ENCODE measurements around the gene C19orf33.
"Not testable (repeated sequence)": the region's sequence is repeated elsewhere in the genome, so short reads cannot be mapped to it uniquely, and the experiment has no call there.

Gene C19orf33

DNA sequence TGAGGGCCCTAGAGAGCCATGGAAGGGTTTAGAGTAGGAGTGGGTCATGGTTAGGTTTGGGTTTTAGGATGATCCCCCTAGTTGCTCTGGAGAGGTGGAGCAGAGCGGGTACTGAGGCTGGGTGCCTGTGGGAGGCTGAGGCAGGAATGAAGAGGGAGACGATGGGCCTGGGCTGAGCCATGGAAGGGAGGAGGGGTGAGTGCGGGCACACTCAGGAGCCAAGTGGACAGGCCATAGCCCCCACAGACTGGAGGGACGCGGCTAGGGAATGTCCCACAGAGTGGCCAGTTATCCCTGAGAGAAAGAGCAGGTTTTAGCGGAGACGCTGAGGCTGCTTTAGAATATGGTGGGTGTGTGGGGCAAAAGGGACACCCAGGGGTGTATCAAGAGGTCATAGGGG is 25.6 kb downstream of the C19orf33 start:
- in situ Hi-C loops (cut with MboI; ENCODE audit: low pct_unique_long_range_greater_than_20kb, low sequenced_read_pairs): loop anchor here (10.0 kb wide), 1 partner anchor 75 kb away; the partner anchor contains the start of gene PPP1R14A
- DNase-seq: no peak

DNA sequence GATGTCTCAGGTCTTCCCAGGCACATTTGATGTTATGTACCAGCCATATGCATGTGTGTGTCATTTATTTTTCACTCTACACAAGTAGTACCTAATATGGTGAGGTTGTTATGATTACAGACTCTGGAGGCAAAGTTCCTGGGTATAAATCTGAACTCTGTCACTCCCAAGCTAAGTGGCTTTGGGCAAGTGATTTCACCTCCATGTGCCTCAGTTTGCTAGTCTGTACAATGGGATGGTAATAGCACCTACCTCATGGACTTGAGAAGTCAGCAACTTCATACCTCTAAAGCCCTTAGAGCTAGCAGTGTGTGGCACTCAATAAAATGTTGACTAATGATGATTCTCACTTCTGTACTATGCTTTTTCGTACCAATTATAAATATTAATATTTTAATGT is 27.7 kb downstream of the C19orf33 start:
- in situ Hi-C loops (cut with MboI; ENCODE audit: low pct_unique_long_range_greater_than_20kb, low sequenced_read_pairs): no loop called here
- no peak for DNase-seq

DNA sequence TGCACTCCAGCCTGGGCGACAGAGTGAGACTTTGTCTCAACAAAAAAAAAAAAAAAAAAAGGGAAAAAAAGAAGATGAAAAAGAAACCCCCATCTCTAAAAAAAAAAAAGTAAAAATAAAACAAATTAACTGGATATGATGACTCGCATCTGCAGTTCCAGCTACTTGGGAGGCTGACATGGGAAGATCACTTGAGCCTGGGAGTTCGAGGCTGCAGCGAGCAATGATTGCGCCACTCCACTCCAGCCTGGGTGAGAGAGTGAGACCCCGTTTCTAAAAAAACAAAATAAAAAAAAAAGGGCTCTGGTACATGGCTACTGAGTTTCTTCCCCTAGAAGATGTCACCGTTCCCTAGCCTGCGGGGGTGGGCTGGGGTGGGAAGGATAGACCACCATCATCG is 29.2 kb downstream of the C19orf33 start:
- in situ Hi-C loops (cut with MboI; ENCODE audit: low pct_unique_long_range_greater_than_20kb, low sequenced_read_pairs): no loop called here

DNA sequence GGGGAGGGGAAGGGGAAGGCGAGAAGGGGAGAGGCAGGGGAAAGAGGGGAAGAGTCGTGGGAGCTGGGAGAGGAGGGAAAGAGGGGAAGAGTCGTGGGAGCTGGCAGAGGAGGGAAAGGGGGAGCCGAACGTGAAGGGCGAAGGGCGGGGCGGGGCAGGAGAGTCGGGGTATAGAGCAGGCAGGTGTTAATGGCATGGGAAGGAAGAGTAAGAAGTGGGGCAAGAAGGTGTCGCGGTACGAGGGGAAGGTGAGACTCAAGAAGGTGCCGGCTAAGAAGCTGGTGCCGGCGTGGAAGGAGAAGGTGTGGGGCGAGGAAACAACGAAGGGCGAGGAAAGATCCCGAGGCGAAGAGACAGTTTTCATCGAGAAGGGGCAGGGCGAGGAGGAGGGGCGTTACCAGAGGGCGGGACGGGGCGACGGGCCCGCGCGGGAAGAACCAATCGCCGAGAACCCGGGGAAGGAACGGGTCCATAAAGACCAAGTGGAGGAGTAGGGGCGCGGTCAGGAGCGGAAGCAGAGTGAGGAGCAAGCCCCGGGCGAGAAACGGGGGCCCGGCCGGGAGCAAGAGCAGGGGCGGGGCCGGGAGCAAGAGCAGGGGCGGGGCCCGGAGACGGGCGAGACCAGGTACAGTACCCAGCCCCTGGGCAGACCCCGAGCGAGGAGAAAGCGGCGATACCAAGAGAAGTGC is 32.0 kb downstream of the C19orf33 start:
- in situ Hi-C loops (cut with MboI; ENCODE audit: low pct_unique_long_range_greater_than_20kb, low sequenced_read_pairs): no loop called here
- DNase-seq: peak; percentile 97

More for the DNA sequence above, 29.2 kb downstream of the C19orf33 start:
- no peak for DNase-seq

DNA sequence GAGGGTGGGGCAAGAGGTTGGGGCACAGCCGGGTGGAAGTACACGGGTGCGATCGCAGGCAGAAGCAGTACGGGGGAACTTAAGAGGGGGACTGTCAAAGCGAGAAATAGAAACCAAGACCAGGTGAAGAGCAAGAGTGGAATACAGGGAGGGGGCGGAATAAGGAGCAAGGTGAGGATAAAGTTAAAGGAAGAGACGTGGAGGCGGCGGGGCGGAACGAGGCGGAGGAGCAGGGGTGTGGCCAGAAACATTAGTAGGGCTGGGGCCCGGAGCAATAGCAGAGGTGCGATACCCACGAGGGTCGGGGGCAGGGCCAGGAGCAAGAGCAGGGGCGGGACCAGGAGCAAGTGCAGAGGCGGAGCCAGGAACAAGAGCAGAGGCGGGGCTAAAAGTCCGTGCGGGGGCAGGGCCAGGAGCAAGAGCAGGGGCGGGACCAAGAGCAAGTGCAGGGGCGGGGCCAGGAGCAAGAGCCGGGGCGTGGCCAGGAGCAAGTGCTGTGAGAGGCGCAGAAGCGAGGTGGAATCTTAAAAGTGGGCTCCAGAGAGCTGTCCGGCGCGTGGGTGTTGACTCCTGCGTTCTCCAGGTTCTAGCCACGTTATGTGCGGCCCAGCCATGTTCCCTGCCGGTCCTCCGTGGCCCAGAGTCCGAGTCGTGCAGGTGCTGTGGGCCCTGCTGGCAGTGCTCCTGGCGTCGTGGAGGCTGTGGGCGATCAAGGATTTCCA is 32.7 kb downstream of the C19orf33 start:
- in situ Hi-C loops (cut with MboI; ENCODE audit: low pct_unique_long_range_greater_than_20kb, low sequenced_read_pairs): no loop called here

DNA sequence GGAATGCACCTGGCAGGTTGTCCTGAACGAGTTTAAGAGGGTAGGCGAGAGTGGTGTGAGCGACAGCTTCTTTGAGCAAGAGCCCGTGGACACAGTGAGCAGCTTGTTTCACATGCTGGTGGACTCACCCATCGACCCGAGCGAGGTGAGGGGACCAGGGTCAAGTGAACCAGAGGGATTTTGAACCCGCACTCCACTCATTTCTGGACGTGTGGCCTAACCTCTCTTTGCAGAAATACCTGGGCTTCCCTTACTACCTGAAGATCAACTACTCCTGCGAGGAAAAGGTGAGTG is 33.3 kb downstream of the C19orf33 start:
- in situ Hi-C loops (cut with MboI; ENCODE audit: low pct_unique_long_range_greater_than_20kb, low sequenced_read_pairs): no loop called here
- no peak for DNase-seq

More for the DNA sequence above, 32.7 kb downstream of the C19orf33 start:
- DNase-seq: peak; percentile 95

DNA sequence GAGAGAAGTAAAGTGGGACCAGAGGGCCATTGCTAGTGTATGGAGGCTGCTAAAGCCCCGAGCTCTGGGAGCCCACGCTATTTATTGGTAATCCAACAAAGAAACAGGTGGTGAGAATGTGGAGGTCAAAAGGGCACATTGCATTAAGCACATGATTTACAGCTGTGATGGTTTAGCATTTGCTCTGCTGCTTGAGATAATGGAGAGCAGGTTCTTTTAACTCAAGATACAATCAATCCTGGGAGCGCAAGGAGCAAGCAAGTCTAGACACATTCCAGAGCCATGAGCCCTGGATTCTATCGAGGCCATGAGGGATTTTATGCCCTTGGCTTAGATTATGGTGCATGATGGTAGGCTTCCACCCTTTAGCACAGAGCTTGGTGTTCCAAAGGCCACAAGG is 35.0 kb downstream of the C19orf33 start:
- DNase-seq; in situ Hi-C loops (cut with MboI; ENCODE audit: low pct_unique_long_range_greater_than_20kb, low sequenced_read_pairs): not testable (repeated sequence)

DNA sequence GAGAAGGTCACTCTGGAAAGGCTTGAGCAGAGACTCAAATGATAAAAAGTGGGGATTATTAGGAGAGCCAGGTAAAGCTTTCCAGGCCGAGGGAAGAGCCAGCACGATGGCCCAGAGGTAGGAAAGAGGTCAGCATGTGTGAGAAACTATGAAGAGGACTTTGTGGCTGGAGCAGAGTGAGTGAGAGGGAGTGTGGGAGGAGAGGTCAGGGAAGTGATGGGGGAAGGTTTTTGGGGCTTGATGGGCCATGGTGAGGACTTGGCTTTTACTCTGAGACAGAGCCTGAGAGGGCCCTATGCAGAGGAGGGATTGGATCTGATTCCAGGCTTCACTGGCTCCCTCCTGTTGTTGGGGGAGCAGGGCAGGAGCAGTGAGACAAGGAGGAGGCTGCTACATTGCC is 36.9 kb downstream of the C19orf33 start:
- in situ Hi-C loops (cut with MboI; ENCODE audit: low pct_unique_long_range_greater_than_20kb, low sequenced_read_pairs): no loop called here
- DNase-seq: no peak

DNA sequence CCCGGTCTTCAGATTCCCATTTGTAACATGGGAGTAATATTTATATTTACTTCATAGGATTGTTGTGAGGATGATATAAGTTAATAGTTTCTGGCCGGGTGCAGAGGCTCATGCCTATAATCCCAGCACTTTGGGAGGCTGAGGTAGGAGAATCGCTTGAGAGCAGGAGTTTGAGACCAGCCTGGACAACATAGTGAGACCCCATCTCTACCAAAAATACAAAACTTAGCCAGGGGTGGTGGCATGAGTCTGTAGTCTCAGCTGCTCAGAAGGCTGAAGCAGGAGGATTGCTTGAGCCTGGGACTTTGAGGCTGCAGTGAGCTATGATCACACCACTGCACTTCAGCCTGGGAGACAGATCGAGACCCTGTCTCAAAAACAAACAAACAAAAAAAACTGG is 42.8 kb downstream of the C19orf33 start:
- in situ Hi-C loops (cut with MboI; ENCODE audit: low pct_unique_long_range_greater_than_20kb, low sequenced_read_pairs): no loop called here

DNA sequence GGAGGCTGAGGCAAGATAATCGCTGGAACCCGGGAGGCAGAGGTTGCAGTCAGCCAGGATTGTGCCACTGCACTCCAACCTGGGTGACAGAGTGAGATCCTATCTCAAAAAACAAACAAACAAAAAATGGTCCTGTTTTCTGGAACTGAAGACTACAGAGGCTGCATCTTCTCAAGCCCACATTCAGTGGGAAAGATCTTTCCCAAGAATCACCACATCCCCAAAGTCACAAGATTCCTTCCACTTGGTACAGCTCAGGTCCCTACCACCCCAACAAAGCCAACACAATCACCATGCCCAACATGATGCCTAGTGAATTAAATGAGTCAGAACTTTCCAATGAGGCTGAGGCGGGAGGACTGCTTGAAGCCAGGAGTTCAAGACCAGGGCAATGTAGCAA is 46.8 kb downstream of the C19orf33 start:
- in situ Hi-C loops (cut with MboI; ENCODE audit: low pct_unique_long_range_greater_than_20kb, low sequenced_read_pairs): no loop called here
- DNase-seq: no peak

More for the DNA sequence above, 42.8 kb downstream of the C19orf33 start:
- DNase-seq: no peak

DNA sequence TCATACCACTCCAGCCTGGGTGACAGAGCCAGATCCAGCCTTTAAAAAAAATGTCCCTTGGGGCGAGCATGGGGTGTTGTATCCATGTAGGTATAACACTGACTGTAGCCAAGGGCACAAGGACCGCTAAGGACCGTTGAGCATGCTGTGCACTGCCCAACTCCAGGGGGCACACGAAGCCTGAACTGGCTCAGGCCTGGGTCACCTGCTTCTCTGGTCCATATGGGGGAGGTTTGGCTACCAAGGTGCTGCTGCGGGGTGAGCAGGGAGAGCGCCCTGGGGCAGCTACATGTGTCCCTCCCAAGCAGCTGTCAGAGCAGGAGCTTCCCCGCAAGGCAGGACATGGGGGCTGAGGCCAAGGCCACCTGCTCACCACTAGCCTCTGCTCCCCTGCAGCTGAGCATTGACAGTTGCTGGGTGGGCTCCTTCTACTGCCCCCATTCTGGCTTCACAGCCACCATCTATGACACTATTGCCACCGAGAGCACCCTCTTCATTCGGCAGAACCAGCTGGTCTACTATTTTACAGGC is 47.9 kb downstream of the C19orf33 start:
- in situ Hi-C loops (cut with MboI; ENCODE audit: low pct_unique_long_range_greater_than_20kb, low sequenced_read_pairs): no loop called here
- no peak for DNase-seq

DNA sequence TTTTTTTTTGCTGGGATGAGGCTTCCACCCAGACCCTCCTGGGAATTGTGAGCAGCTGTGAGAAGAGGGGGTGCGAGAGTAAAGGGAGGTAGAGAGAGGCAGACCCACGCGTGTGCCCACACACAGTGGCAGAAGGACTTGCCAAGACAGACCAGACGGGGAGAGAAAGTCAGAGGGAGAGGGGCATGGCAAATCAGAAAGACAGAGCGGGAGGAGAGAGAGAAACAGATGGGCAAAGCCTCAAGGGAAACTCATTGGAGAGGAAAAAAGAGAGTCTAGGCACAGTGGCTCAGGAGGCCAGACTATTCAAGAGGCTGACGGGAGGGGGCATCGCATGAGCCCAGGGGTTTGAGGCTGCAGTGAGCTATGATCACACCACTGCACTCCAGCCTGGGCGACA is 48.6 kb downstream of the C19orf33 start:
- no peak for DNase-seq
- in situ Hi-C loops (cut with MboI; ENCODE audit: low pct_unique_long_range_greater_than_20kb, low sequenced_read_pairs): no loop called here

Measured in KBM-7 (cell line).